H54 (cell line): ENCODE results near the gene SEL1L2.
A peak's percentile ranks its signal among the peaks of the same experiment; 100 is the strongest.

Source experiments
- DNase-seq: peaks from one replicate; pipeline ENCODE4 v3.0.0; 2011; ENCODE audit warnings: low spot score, mixed read lengths; ENCODE audit not compliant: insufficient read length
- FAIRE-seq: peaks from 3 replicates; lab custom pipeline; 2011; peaks lifted over from hg19 to GRCh38; lab: Jason Lieb, UNC
- POLR2A ChIP-seq: IDR thresholded peaks from 2 replicates; pipeline ENCODE4 v1.6.1; 2011; ENCODE audit warnings: low read depth, mild to moderate bottlenecking, low read length

Gene SEL1L2

GRCh38 chr20:13909067-13909466, 81.3 kb downstream of the SEL1L2 start:
- FAIRE-seq (no peak), DNase-seq (no peak)
- TF ChIP-seq POLR2A, result no peak

DNA sequence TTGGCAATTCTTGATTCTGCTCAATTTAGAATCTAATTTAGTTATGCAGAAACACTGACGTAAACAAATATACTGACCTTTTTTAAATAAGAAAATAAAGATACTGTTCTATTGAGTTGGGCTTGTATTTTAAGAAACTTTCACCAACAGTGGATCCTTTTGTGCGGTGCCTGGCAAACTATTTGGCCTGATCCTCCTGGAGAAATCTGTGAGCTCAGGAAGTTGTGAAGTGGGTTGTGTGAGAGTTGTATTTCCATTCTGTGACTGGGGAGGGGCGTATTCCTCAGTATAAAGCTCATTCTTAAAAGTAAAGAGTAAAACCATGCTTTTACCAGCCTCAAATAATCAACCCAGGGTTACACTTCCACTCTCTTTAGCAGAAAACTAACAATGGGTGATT, 85.6 kb downstream of the SEL1L2 start:
- TF ChIP-seq POLR2A, result no peak
- DNase-seq (no peak), FAIRE-seq (no peak)

DNA sequence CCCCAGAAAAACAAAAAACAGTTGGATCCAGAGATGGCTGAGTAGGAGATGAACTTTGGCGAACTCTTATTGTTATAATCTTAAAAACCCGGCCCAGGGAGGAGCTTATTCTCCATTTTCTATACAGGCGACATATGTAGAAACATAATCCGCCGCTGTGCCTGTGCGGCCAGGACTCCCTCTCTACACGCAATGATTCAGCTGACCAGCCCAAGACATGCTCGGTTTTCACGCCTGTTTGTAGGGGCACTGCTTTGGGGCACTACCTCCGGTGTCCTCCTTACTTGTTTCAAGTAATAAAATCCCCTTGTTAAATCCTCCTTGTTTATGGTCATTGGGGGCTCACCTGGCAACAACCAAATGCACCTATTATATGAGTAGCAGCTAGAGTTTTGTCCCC, 89.9 kb downstream of the SEL1L2 start:
- no peak for FAIRE-seq

GRCh38 chr20:13898012-13898612, 92.3 kb downstream of the SEL1L2 start:
- FAIRE-seq, result no peak
- no peak for DNase-seq
- TF ChIP-seq POLR2A, result no peak

More for the DNA sequence above, 89.9 kb downstream of the SEL1L2 start:
- DNase-seq, result no peak
- no peak for TF ChIP-seq POLR2A

GRCh38 chr20:13891575-13891974, 98.8 kb downstream of the SEL1L2 start:
- TF ChIP-seq POLR2A, result no peak
- no peak for FAIRE-seq
- no peak for DNase-seq

DNA sequence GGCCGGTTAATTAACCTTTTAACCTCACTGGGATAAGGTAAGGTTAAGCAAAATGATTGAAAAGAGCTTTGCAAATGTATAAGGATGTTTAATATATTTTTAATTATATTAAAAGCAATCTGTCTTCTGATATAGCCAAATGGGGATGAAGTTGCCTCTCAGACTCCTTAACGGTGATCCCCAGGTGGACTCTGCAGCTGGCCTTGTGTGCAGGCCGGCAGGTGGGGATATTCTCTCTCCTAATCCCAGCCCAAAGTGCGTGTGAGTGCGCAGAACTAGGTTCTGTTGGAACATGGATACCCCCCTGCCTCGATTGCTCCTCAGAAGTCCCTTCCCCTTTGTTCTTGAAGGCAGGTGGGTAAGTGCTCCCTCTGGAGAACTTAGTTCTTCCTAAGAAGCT, 105.6 kb downstream of the SEL1L2 start:
- no peak for TF ChIP-seq POLR2A
- DNase-seq (no peak), FAIRE-seq (no peak)

- DNase-seq, result no peak
- no peak for TF ChIP-seq POLR2A
Measured at GRCh38 chr20:13883425-13883824, 107.0 kb downstream of the SEL1L2 start.

GRCh38 chr20:13878566-13878965, 111.8 kb downstream of the SEL1L2 start:
- no peak for DNase-seq
- no peak for TF ChIP-seq POLR2A
- FAIRE-seq, result no peak

More at GRCh38 chr20:13883425-13883824, 107.0 kb downstream of the SEL1L2 start:
- FAIRE-seq, result no peak

DNA sequence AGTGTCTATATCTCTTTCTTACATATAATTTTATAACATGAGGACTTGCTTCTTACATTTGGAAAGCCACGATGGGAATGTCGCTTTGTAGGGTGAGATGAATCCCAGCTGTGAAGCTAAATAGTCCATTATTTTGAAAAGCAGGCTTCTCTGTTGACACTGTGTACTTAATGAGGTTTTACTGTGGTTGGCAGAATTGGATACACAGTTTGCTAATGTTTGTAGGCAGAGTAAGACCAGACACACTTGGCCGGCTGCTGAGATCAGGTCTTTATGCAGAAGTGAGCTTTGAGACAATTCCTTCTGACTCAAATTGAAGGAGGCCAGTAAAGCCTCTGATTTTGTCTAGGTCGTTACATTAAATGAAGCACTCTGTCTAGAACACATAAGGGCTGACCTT, 112.6 kb downstream of the SEL1L2 start:
- TF ChIP-seq POLR2A, result no peak
- FAIRE-seq, result no peak
- DNase-seq, result no peak

DNA sequence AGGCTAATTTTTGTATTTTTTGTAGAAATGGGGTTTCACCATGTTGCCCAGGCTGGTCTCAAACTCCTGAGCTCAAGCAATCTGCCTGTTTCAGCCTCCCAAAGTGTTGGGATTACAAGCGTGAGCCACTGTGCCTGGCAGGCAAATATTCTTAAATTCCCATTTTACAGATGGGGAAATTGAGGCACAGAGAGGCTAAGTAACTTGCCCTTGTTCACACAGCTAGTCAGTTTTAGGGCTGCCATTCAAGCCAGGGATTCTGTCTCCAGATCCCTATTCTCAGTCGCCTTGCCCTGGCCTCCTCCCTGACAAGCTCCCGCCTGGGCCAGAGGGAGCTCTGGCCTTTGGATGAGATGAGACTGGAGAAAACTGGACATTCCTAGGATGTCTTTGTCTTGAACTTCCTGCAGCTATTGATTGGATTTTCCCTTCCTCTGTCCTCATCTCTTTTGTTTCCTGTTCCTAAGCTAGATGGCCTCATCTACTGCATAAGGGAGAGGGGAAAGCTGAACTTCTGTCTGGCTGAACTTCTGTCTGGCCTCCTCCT, 115.1 kb downstream of the SEL1L2 start:
- FAIRE-seq (no peak), DNase-seq (no peak)
- TF ChIP-seq POLR2A, result no peak

- no peak for TF ChIP-seq POLR2A
- DNase-seq (no peak), FAIRE-seq (no peak)
Measured at GRCh38 chr20:13874394-13875157, 115.8 kb downstream of the SEL1L2 start.

DNA sequence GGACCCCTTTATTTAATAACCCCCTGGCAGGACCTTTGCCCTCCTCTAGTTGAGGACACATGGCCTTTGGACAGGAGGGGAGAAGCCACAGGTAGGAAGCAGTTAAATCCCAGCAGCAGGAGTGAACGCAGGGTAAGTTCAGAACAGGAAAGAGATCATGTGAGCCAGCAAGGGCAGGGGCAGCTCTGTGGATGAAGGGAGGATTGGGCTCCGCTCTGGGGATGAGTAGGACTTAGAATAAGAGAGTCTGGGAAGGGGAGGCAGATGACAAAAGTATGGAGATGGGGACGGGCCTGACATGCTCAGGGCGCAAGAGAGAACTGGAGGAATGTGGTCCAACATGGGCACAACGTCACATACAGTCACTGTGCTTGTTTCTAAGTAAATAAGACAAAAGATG, 116.6 kb downstream of the SEL1L2 start:
- FAIRE-seq, result no peak
- no peak for TF ChIP-seq POLR2A
- DNase-seq, result no peak

- TF ChIP-seq POLR2A, result no peak
- FAIRE-seq, result no peak
- no peak for DNase-seq
Measured at GRCh38 chr20:13870170-13870748, 120.2 kb downstream of the SEL1L2 start.

DNA sequence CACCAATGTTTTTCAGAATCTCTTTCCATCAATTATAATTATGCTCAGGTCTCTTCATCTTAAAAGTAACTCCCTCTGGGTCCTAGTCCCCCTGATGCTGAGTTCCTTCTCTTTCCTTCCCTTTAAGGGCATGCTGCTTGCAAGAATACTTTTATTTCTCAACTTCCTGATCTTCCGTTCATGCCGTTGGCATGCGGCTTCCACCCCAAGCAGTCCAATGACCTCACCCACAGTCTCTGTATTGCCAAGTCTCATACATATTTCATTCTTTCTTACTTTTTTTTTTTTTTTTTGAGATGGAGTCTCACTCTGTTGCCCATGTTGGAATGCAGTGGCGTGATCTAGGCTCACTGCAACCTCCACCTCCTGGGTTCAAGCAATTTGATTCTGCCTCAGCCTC, 122.1 kb downstream of the SEL1L2 start:
- peak; percentile 8 for DNase-seq
- TF ChIP-seq POLR2A, result no peak
- FAIRE-seq, result no peak
